Measurements from ENCODE around the gene NENF.

GRCh38 chr1:212478467-212479025 lies 45.8 kb downstream of the NENF start:
- TF ChIP-seq CTCF (IDR thresholded peaks at IDR 0.05) (no peak), POLR2A (IDR thresholded peaks at IDR 0.05) (no peak)
